NCI-H2107 (cell line): Measurements from ENCODE around the gene CKMT1B.
"Not testable (repeated sequence)": the region's sequence is repeated elsewhere in the genome, so short reads cannot be mapped to it uniquely, and the experiment has no call there.

Experiments used
- DNase-seq: peaks from one replicate; lab custom pipeline; 2025; lab: John Stamatoyannopoulos, UW

Gene CKMT1B

GRCh38 chr15:43593328-43594190 lies at the start of gene CKMT1B:
Gene CKMT1B (plus strand): TSS chr15:43594027. CDS start chr15:43594219, 192 bp downstream.
- not testable (repeated sequence) for DNase-seq

- DNase-seq = no peak
Measured at GRCh38 chr15:43544266-43544665, 49.6 kb upstream of the CKMT1B start.

DNA sequence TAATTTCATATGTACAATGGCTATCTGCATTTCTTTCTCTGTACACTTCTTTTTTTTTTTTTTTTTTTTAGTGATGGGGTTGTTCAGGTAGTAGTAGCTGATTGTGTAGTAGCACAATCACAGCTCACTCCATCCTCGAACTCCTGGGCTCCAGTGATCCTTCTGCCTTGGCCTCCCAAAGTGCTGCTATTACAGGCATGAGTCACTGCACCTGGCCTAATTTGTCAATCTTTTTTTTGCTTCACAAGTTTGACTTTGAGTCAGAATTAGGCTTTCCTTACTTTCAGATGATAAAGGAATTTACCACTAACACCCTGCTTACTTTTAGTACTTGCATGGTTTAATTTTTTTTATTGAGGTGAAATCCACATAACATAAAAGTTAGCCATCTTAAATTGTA lies 48.4 kb upstream of the CKMT1B start:
- DNase-seq = no peak

GRCh38 chr15:43547539-43547938 lies 46.3 kb upstream of the CKMT1B start:
- DNase-seq = no peak

GRCh38 chr15:43550527-43551363 lies 43.1 kb upstream of the CKMT1B start:
- no peak for DNase-seq

DNA sequence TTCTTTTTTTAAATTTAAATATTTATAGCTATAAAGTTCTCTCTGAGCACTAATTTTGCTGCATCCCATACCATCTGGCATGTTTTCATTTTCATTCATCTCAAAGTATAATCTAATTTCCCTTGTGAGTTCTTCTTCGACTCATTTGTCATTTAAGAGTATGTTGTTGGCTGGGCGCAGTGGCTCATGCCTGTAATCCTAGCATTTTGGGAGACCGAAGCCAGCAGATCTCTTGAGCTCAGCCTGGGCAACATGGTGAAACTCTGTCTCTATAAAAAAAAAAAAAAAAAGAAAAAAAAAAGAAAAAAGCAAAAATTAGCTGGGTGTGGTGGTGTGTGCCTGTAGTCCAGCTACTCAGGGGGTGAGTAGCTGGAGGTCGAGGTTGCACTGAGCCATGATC lies 41.6 kb upstream of the CKMT1B start:
- no peak for DNase-seq

- DNase-seq = no peak
Measured at GRCh38 chr15:43552986-43553385, 40.8 kb upstream of the CKMT1B start.

DNA sequence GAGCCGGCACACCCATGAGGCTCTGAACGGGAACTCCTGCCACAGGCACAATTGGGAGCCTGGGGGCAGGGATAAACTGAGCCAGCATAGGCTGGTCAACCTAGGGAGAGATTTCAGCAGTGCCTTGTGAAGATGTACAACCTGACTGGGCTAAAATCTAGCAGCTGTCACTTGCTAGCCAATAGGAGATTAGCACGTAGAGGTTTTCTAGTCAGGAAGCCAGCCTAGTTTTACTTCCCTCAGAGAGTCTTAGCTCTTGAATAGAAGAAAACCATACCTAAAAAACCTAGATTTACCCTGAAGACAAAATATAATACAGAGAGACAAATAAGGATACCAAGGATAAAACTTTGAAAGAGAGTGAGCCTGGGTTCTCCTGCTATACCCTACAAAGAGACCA lies 31.1 kb upstream of the CKMT1B start:
- not testable (repeated sequence) for DNase-seq

DNA sequence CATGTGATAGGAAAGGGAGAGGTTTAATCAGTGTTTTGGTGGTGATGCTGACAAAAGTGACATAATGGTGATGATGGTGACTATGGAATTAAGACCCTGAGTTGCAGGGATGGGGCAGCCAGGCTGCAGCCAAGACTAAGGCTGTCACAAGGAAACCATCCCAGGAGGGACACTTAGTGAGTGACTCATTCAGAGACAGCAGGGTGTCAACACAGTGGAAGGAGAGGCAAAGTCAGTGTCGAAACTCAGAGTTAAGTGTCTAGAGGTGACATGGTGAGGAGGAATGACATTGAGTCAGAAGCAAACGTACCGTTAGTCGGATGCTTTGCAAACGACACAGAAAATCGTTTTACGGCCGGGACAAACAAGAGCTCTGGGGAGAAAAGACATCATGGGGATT lies 30.0 kb upstream of the CKMT1B start:
- DNase-seq = not testable (repeated sequence)

GRCh38 chr15:43566615-43567014 lies 27.2 kb upstream of the CKMT1B start:
- DNase-seq = not testable (repeated sequence)

DNA sequence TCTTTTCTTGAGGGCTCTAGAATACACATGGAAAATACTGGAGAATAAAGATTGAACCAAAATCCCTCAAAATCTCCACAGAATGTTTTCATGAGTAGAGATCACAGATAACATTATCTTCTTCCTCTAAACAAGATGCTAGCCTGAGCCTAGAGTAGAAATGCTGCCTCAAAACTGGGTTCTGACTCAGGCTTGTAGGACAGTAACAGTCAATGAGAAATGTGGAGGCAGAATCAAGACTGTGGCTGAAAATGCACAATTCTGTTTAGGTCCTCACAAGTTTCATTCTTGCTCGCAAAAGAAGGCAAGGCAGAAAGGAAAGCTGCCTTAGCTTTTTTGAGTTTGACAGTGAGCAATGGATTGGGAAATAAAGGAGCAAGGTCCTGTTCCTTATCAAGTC lies 19.2 kb upstream of the CKMT1B start:
- DNase-seq = not testable (repeated sequence)

- DNase-seq = not testable (repeated sequence)
Measured at GRCh38 chr15:43589778-43590466, 3.9 kb upstream of the CKMT1B start, which contains the start of gene PPIP5K1. Gene PPIP5K1 (minus strand): TSS chr15:43590208. CDS start chr15:43584504, 5,704 bp downstream.

- not testable (repeated sequence) for DNase-seq
Measured at GRCh38 chr15:43592841-43593240, 986 bp upstream of the CKMT1B start.

DNA sequence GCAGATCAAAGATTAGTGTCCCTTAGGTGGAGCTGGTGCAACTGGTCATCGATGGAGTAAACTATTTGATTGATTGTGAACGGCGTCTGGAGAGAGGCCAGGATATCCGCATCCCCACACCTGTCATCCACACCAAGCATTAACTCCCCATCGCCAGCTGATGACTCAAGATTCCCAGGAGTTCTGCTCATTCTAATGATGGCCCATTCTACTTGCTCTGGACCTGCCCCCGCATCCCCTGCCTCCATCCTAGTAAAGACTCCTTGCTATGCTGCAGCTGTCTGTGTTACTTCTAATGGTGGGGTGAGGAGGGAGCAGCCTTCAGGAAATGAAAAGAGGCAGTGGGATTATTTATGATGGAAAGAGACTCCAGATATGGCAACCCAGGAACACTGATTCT lies 5.3 kb downstream of the CKMT1B start:
- DNase-seq = not testable (repeated sequence)

DNA sequence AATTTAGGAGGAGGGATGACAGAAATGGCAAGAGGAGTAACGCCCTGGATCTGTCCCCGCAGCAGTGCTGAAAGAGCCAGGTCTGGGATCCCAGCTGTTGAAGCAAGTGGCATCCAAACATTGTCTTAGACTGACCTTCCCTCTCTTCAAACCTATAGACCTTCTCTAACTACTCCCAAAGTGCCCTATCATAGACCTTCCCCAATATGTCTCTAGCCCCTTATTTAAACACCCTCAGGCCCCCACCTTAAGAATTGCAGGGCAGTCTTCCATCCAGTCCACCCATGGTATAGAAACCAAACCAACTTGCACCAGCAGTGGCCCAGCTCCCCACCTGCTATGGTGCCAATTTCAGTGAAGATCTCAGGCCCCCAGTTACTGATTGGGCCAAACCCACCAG lies 6.4 kb downstream of the CKMT1B start:
- DNase-seq = not testable (repeated sequence)

- not testable (repeated sequence) for DNase-seq
Measured at GRCh38 chr15:43602233-43602632, 8.4 kb downstream of the CKMT1B start.

DNA sequence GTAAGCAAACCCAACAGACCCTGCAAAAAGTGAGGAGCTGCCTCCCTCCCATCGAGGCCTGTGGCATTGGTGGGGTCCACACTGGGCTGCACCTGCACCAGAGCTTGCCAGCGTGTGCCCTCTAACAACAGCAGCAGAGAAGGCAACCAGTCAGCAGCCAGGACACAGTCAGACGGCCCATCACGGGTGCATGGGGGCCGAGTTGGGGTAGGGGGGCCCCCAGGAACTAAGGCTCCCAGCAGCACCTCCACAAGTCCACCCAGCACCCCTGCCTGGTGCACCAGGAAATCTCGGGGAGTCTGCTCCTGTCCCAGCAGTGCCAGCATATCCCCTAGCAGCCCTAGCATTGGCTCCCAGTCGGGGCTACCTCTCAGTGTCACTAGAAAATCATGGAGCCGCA lies 23.9 kb downstream of the CKMT1B start:
- DNase-seq = not testable (repeated sequence)

- not testable (repeated sequence) for DNase-seq
Measured at GRCh38 chr15:43618700-43619099, 24.9 kb downstream of the CKMT1B start, which contains the start of gene STRC. Gene STRC (minus strand): TSS chr15:43618800. CDS start chr15:43618722, 78 bp downstream.

- not testable (repeated sequence) for DNase-seq
Measured at GRCh38 chr15:43622068-43622799, 28.4 kb downstream of the CKMT1B start.

- no peak for DNase-seq
Measured at GRCh38 chr15:43625106-43625505, 31.3 kb downstream of the CKMT1B start.

- DNase-seq = not testable (repeated sequence)
Measured at GRCh38 chr15:43626937-43627336, 33.1 kb downstream of the CKMT1B start.
